Left ventricle myocardium inferior (tissue), 1 donor: ENCODE measurements around the gene SLC6A5. TPM values are rescaled to one million over a fixed set of nuclear protein-coding genes. Genes with fewer than 3 reads are reported as not detected.
"Not testable (repeated sequence)": the region's sequence is repeated elsewhere in the genome, so short reads cannot be mapped to it uniquely, and the experiment has no call there.

Experiments
- DNase-seq: peaks from one replicate; pipeline ENCODE4 v3.0.0-alpha.2; 2020
- H3K27ac ChIP-seq: fragments of 200-600 bp; replicated peaks from 2 replicates; pipeline ENCODE4 v1.8.0; 2021
- H3K27me3 ChIP-seq: fragments of 200-600 bp; 2 replicates; pipeline ENCODE4 v1.8.0; 2021; ENCODE audit warnings: low read depth
- H3K36me3 ChIP-seq: fragments of 200-600 bp; 2 replicates; pipeline ENCODE4 v1.8.0; 2021
- H3K4me1 ChIP-seq: fragments of 200-600 bp; 2 replicates; pipeline ENCODE4 v1.8.0; 2021
- H3K4me3 ChIP-seq: fragments of 200-600 bp; 2 replicates; pipeline ENCODE4 v1.8.0; 2021; ENCODE audit warnings: mild to moderate bottlenecking, moderate library complexity
- H3K9me3 ChIP-seq: fragments of 200-600 bp; replicated peaks from 2 replicates; pipeline ENCODE4 v1.8.0; 2021
- intact Hi-C: fragments of 100-400 bp; cut with micrococcal nuclease; formaldehyde crosslinking; loops from one replicate; pipeline ENCODE4 v1.11.0; 2022
- total RNA-seq: library from RNA; stranded (reverse); fragmentation: NEBNext Ultra II Directional; extraction: Animal tissue kit (Norgen Biotek cat#: 25700); gene quantifications from one replicate; pipeline ENCODE4 v1.2.1, GENCODE V29; 2021
- TF ChIP-seq, protein P1 (sequence below): fragments of 200-600 bp; IDR thresholded peaks from 2 replicates; pipeline ENCODE4 v1.8.0; 2021; ENCODE audit warnings: antibody characterized with exemption, mild to moderate bottlenecking, borderline replicate concordance
- donor health status: DM: no; HTN: yes; CAD: no; lungs with severe emphysema.

The SLC6A5 gene
- total RNA-seq, 1 donor from 2014 or later = not detected

DNA sequence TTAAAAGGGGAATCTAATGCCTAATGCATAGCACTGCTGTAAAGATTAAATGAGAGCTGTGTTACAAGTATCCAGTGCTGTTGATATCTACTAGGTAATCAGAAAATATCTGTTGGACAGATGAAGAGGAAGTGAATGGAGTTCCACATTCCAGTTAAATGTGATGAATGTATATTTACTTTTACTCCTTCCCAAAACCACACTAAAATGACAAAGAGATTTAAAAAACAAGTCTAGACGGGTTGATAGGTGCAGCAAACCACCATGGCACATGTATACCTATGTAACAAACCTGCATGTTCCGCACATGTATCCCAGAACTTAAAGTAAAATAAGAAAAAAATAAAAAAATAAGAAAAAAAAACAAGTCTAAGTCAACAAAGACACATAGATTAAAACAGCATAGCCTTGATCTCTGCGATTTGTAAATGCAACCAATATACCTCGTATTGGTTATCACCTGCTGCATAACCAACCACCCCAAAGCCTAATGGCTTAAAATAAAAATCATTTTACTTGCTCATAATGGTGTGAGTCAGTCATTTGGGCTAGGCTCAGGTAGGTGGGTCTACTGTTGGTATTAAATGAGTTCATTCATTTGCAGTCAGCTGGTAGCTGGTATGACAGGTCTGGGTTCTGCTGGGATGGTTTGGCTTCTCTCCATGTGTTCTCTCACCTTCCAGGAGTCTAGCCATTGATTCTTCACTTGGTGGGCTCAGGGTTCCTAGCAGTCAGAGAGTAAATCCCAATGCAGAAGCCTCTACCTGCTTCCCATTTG lies 39.7 kb upstream of the SLC6A5 start:
- intact Hi-C loops = no loop called here
- Histone ChIP-seq H3K27ac (no peak overlapping the region), H3K9me3 (peaks cover 4% of the 10 kb centered on the region)

DNA sequence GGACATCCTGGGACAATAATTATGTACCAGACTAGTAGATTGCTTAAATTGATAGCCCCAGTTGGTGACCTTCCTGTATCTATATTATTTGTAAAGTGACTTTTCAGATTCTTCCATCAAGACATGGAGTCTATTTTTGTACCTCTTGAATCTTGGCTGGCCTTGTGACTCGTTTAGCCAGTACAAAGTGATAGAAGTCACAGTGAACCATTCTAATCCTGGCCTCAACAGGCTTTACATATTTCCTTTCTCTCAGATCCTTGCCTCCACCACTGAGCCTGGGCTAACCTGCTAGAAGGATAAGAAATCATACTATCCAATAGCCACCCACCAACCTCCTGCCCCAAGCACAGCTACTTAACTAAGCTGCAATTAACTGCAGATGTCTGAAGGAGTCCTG lies 37.5 kb upstream of the SLC6A5 start:
- no peaks in the 10 kb centered on the region for H3K9me3 ChIP-seq
- peaks cover 5% of the 10 kb centered on the region for H3K27me3 ChIP-seq
- intact Hi-C loops = no loop called here
- DNase-seq = no peak
- no peak overlapping the region for H3K4me3 ChIP-seq
- peaks cover 26% of the 10 kb centered on the region for H3K4me1 ChIP-seq
- TF ChIP-seq, protein P1, sequence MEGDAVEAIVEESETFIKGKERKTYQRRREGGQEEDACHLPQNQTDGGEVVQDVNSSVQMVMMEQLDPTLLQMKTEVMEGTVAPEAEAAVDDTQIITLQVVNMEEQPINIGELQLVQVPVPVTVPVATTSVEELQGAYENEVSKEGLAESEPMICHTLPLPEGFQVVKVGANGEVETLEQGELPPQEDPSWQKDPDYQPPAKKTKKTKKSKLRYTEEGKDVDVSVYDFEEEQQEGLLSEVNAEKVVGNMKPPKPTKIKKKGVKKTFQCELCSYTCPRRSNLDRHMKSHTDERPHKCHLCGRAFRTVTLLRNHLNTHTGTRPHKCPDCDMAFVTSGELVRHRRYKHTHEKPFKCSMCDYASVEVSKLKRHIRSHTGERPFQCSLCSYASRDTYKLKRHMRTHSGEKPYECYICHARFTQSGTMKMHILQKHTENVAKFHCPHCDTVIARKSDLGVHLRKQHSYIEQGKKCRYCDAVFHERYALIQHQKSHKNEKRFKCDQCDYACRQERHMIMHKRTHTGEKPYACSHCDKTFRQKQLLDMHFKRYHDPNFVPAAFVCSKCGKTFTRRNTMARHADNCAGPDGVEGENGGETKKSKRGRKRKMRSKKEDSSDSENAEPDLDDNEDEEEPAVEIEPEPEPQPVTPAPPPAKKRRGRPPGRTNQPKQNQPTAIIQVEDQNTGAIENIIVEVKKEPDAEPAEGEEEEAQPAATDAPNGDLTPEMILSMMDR = no peak
- no peaks in the 10 kb centered on the region for H3K36me3 ChIP-seq
- no peak overlapping the region for H3K27ac ChIP-seq

More for the DNA sequence above, 39.7 kb upstream of the SLC6A5 start:
- Histone ChIP-seq H3K36me3 (no peaks in the 10 kb centered on the region), H3K4me1 (peaks cover 8% of the 10 kb centered on the region), H3K27me3 (peaks cover 5% of the 10 kb centered on the region), H3K4me3 (no peak overlapping the region)
- TF ChIP-seq, protein P1 = no peak
- DNase-seq = no peak

DNA sequence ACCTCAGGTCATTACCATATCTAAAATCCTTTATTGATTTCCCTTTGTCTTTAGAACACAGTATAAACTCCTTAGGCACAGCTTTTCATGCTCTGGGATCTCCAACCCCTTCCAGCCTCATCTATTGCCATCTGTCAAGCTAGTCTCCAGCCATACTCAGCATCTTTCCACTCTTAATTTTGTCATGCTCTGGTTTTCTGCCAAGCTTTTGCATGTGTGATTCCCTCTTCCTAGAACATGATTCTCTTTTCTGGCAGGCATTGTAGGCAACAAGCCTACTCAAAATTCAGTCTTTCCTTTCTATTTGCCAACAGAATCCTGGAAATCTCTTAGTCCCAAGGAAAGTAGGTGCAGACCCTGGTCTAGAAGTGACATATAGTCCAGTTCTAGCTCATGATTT lies 35.5 kb upstream of the SLC6A5 start:
- Histone ChIP-seq H3K4me1 (peaks cover 26% of the 10 kb centered on the region), H3K27me3 (peaks cover 5% of the 10 kb centered on the region), H3K9me3 (no peaks in the 10 kb centered on the region), H3K36me3 (no peaks in the 10 kb centered on the region), H3K4me3 (no peak overlapping the region), H3K27ac (no peak overlapping the region)
- intact Hi-C loops = no loop called here
- TF ChIP-seq, protein P1 = no peak
- DNase-seq = no peak

DNA sequence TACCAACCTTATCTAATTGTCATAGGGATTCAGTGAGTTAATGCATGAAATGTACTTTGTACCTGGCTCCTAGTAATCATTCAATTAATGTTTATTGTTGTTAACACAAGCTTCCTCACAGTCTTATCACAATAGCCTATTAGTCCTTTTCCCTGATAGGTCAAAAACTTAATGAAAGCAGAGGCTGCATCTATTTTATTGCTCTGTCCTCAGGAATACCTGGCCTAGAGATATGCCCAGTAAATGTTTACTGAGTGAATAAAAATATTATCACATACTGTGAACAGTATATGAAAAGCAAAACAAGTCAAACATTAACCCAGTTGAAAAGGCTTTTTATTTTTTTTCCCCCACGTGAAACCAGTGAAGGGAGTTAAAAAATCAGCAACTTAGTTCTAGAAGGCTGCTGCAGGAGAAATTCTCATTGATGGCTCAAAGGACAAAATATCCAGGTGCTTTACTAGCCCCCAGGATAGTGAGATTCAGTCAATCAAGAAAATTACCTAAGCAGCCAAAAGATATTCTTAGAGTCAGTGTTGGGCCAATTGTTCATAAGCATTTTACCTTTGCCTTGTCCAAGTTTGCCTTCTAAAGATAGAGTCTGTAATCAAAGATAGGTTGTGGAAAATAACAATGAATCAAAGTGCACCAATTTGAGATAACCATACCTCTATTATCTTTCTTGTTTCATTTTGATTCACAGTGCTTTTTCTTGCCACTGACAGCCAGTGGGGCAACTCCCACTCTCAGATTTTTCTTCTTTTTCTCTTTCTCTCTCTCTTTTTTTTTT lies 34.4 kb upstream of the SLC6A5 start:
- TF ChIP-seq, protein P1 = no peak
- Histone ChIP-seq H3K9me3 (no peaks in the 10 kb centered on the region), H3K4me1 (peaks cover 26% of the 10 kb centered on the region), H3K4me3 (no peak overlapping the region), H3K27ac (no peak overlapping the region), H3K27me3 (no peaks in the 10 kb centered on the region), H3K36me3 (no peaks in the 10 kb centered on the region)
- intact Hi-C loops = no loop called here
- no peak for DNase-seq

DNA sequence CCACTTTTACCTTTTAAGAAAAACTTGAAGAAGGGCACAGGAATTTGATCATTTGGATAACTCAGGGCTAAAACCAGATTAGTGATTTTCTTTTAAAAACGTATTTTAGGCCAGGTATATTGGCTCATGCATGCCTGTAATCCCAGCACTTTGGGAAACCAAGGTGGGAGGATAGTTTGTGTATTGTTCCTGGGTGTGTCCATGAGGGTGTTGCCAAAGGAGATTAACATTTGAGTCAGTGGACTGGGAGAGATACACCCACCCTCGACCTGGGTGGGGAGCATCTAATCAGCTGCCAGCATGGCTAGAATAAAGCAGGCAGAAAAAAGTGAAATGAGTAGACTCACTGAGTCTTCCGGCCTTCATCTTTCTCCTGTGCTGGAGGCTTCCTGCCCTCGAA lies 33.3 kb upstream of the SLC6A5 start:
- H3K4me3 ChIP-seq, DNase-seq, H3K27ac ChIP-seq, H3K36me3 ChIP-seq, H3K9me3 ChIP-seq, intact Hi-C loops, H3K27me3 ChIP-seq: not testable (repeated sequence)
- H3K4me1 ChIP-seq = peaks cover 26% of the 10 kb centered on the region
